Ureter (tissue), 1 donor: Measurements from ENCODE around the gene SLC4A8. TPM values are rescaled to one million over a fixed set of nuclear protein-coding genes. Genes with fewer than 3 reads are reported as not detected.
"Not testable (repeated sequence)": the region's sequence is repeated elsewhere in the genome, so short reads cannot be mapped to it uniquely, and the experiment has no call there.

Source experiments
- DNase-seq: peaks from one replicate; pipeline ENCODE4 v3.0.0-alpha.2; 2020; ENCODE audit warnings: low spot score
- total RNA-seq: library from RNA; stranded (reverse); gene quantifications from one replicate; pipeline ENCODE4 v1.2.4, GENCODE V29; 2023
- donor health status: DM: yes; HTN: yes; CAD: no.

Gene SLC4A8
- total RNA-seq, 1 donor from 2014 or later, result 3.0 TPM

GRCh38 chr12:51429700-51430099 lies 5.1 kb downstream of the SLC4A8 start:
- DNase-seq, result no peak

DNA sequence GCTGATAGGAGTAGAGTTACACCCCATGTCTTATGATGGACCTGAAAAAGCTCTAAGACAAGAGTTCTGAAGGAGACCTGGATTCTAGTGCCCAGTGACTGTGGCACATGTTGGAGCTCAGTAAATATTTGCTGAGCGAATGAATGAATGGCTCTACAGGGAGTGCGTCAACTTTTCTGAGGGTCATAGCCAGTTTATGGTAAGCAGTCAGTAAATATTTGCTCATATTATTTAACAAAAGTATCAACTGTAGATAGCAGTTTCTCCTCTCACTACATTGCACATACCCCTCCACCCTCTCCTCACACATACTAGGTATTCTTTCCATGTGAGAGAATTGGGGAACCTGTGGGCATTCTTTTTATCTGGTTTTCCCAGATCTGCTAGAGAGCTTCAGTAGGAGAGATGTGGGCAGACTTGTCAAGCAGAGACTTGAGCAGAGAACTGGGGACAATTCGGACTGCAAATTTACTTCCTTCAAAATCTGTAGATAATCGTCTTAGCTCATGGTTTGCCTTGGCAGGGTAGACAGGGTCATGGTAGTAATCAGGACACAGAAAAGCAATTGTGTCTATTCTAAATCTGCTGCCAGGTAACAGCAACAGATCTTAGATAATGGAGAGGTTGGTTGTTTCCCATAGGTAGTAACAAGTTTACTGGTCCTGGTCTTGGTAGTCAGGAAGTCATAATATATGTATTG lies 5.7 kb downstream of the SLC4A8 start:
- no peak for DNase-seq

- no peak for DNase-seq
Measured at GRCh38 chr12:51432921-51433320, 8.3 kb downstream of the SLC4A8 start.

DNA sequence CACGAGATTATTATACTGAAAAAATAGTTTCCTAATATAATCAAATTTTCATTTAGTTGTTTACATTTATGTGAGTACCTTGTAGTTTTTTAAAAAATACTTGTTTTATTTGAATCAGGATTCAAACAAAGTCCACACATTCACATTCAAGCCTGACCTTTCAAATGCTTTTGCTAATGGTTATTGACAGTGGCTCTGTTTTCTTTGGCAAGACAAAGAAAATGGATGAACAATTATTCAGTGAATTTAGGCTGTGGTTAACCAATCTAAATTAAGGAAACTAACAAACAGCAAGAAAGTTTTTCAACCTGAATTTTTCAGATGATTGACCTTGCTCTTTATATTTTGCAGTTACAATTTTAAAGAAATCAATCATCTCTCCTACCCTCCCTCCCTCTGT lies 9.7 kb downstream of the SLC4A8 start:
- no peak for DNase-seq

GRCh38 chr12:51437431-51437830 lies 12.8 kb downstream of the SLC4A8 start:
- DNase-seq, result no peak

GRCh38 chr12:51439330-51439729 lies 14.7 kb downstream of the SLC4A8 start:
- no peak for DNase-seq

DNA sequence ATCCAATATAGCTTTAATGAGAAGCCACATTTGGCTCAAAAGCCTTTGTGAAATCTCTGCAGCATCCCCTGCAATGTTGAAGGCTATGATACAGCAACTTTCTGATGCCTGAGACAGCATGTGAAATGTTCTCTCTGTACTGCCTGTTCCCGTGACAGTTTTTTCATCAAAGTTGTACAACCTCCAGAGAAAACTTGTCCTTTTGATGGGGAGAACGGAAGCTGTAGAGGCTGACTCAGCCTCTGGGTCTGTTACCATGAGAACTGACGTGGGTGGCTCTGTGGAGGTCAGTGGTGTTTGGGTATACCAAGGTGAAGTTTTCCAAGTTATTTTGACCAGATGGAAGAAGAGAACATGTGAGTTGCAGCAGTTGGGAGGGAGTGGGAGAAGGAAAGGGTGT lies 17.0 kb downstream of the SLC4A8 start:
- DNase-seq, result no peak

DNA sequence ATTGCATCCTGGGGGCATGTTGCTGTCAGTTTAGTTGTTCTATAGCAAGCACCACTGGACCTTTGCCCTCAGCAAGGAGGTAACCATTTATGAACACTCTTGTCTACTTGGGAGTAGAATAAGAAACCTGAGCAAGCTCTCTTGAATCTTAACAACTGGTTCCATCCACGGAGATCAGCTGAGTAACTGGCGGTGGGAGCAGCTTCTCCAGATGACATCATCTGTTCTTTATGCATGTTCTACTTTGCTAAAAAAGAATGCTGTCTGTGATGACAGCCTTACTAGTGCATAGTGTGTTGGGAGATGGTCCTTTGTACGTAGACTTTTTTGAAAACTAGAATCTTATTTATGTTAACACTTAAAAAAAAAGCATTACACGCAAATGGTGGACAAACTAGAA lies 17.7 kb downstream of the SLC4A8 start:
- no peak for DNase-seq

GRCh38 chr12:51443573-51443972 lies 18.9 kb downstream of the SLC4A8 start:
- DNase-seq, result no peak

DNA sequence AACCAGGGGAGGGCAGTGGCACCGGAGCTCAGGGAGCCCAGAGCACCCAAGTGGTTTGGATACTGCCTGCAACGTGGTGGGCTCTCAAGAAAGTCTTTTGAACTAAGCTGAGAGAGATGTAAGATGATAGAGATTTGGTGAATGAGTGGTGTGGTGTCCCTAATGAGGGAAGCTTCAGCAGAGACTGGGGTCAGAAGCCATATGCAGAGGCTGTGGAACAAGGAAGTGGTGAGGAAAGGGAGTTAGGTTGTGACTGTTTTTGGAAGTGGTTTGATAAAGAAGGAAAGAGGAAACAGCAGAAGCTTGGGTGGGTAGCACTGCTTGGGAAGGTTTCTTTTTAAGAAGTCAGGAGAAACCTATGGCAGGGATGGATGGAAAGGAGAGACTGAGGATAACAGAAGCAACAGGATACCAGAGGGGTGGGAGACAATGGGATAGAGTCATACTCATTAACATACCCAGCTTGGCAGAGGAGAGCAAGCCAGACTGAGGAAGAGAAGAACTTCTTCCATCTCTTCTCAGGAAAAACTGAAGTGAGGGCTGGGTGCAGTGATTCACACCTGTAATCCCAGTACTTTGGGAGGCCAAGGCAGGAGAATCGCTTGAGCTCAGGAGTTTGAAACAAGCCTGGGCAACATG lies 24.1 kb downstream of the SLC4A8 start:
- DNase-seq, result no peak

GRCh38 chr12:51449580-51450246 lies 25.1 kb downstream of the SLC4A8 start:
- no peak for DNase-seq

- no peak for DNase-seq
Measured at GRCh38 chr12:51450333-51450732, 25.7 kb downstream of the SLC4A8 start.

DNA sequence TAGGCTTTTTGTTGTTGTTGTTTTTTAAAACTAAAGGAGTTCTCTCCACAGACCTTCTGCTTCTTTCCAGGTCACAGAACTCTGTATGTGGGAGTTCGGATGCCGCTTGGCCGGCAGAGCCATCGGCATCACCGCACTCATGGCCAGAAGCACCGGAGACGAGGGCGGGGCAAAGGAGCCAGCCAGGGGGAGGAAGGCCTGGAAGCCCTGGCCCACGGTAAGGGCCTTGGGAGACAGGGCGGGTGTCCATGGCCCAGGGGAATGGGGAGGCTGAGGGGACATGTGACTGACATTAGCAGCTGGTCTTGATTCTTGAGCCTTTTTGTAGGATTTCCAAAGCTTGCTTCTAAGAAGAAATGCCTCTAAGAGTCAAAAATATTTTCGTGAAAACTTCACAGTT lies 26.2 kb downstream of the SLC4A8 start:
- DNase-seq, result no peak

GRCh38 chr12:51454016-51454415 lies 29.4 kb downstream of the SLC4A8 start:
- DNase-seq, result not testable (repeated sequence)

DNA sequence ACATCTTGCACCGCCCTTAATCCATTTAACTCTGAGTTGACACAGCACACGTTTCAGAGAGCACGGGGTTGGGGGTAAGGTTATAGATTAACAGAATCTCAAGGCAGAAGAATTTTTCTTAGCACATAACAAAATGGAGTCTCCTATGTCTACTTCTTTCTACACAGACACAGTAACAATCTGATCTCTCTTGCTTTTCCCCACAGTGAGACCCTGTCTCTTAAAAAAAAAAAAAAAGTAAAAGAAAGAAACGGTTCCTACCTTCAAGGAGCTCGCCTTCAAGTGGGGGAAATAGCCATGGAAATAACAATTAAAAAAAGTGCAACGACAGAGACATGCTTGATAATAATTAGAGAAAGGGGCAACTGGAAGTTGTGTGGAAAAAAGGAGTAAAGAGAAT lies 30.4 kb downstream of the SLC4A8 start:
- DNase-seq, result not testable (repeated sequence)

DNA sequence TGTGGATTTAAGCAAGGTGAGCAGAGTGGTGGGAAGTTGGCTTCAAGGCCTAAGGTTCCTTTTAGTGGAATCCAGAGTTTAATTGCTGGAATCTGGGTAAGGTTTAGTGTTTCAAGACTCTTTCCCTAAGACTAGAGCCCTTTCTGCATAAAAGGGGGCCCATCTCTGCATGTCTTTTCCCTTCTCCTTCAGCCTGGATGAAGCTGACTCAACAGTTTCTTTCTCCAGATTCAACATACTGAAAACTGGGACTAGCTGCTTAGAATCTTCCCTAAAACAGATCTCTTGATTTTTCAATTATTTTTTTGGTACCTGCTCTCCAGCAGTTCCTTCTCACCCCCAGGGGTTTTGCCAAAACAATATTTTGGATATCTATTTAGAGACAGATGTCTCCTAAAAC lies 34.0 kb downstream of the SLC4A8 start:
- DNase-seq, result no peak

GRCh38 chr12:51460519-51460918 lies 35.9 kb downstream of the SLC4A8 start:
- no peak for DNase-seq

DNA sequence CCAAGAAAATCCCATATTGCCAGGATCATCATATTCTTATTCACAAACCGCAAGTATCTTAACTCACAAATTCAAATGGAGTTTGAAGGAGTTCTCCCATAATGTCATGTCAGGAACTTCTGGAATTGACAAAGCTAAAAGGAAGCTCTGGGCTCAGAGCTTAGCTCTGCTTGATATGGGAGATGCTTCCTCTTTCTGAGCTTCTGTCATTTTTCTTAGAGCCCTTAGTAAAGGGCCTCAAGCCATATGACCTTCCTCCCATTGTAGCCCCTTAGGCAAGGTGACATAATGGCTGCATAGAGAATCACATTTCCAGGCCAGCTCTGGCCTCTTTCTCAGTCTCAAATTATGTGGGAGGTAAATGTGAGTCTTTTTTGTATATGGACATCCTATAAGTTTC lies 40.9 kb downstream of the SLC4A8 start:
- no peak for DNase-seq

DNA sequence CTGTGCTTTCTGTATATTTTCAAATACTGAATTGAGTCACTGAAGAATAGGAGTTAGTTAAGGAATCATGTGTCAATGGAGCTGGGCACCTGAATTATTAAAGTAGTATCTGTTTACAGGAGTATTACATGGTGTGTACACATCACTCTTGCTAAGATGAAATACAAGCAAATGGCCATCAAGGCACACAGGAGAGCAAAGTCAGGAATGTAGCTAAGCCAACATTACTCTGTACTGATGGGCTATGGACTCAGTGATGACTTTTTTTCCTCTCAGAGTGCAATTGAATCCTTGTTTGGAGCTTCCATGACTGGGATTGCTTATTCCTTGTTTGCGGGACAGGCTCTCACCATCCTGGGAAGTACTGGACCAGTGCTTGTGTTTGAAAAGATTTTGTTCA lies 45.5 kb downstream of the SLC4A8 start:
- no peak for DNase-seq

GRCh38 chr12:51471111-51471864 lies 46.7 kb downstream of the SLC4A8 start:
- DNase-seq, result no peak

DNA sequence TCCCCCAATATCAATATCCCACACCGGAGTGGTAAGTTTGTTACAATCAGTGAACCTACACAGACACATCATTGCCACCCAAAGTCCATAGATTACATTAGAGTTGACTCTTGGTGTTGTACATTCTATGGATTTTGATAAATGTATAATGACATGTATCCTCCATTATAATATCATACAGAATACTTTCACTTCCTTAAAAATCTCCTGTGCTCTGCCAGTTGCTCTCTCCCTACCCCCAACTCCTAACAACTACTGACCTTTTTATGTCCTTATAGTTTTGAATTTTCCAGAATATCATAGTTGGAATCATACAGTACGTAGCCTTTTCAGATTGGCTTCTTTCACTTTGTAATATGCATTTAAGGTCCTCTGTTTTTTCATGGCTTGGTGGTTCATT lies 48.4 kb downstream of the SLC4A8 start:
- DNase-seq, result no peak

GRCh38 chr12:51473947-51474346 lies 49.3 kb downstream of the SLC4A8 start:
- no peak for DNase-seq
